Epithelial cell of esophagus (primary cell): ENCODE results near the gene GLUD1.
"Not testable (repeated sequence)": the region's sequence is repeated elsewhere in the genome, so short reads cannot be mapped to it uniquely, and the experiment has no call there.

Experiments used
- DNase-seq: peaks from one replicate; pipeline ENCODE4 v3.0.0; 2010; ENCODE audit warnings: low read depth
- H3K4me3 ChIP-seq: 2 replicates; pipeline ENCODE4 v1.5.1; 2011; ENCODE audit warnings: mild to moderate bottlenecking, low read length, control low read depth
- CTCF ChIP-seq: IDR thresholded peaks from 2 replicates; pipeline ENCODE4 v1.5.1; 2011; ENCODE audit warnings: low read depth, mild to moderate bottlenecking, low read length, control low read depth, inconsistent platforms; ENCODE audit not compliant: insufficient read depth; ENCODE audit errors: missing control alignments

The GLUD1 gene

GRCh38 chr10:87045434-87045938, 49.2 kb downstream of the GLUD1 start:
- TF ChIP-seq CTCF: no peak

GRCh38 chr10:87043579-87043978, 51.1 kb downstream of the GLUD1 start:
- H3K4me3 ChIP-seq, DNase-seq: not testable (repeated sequence)

More at GRCh38 chr10:87045434-87045938, 49.2 kb downstream of the GLUD1 start:
- DNase-seq: no peak
- H3K4me3 ChIP-seq: no peak overlapping the region

- DNase-seq: peak; percentile 86
- no peak for TF ChIP-seq CTCF
- no peak overlapping the region for H3K4me3 ChIP-seq
Observed at GRCh38 chr10:87038786-87039185, 55.9 kb downstream of the GLUD1 start.

GRCh38 chr10:87038286-87038717, 56.3 kb downstream of the GLUD1 start:
- TF ChIP-seq CTCF: no peak
- DNase-seq: peak; percentile 25
- no peak overlapping the region for H3K4me3 ChIP-seq

GRCh38 chr10:87036623-87037022, 58.0 kb downstream of the GLUD1 start:
- H3K4me3 ChIP-seq: no peak overlapping the region
- TF ChIP-seq CTCF: no peak
- DNase-seq: no peak

- TF ChIP-seq CTCF: no peak
- DNase-seq: no peak
- H3K4me3 ChIP-seq: no peak overlapping the region
Observed at GRCh38 chr10:87030912-87031635, 63.6 kb downstream of the GLUD1 start.

- H3K4me3 ChIP-seq, DNase-seq: not testable (repeated sequence)
Observed at GRCh38 chr10:87030419-87030818, 64.2 kb downstream of the GLUD1 start.

GRCh38 chr10:87026747-87027508, 67.7 kb downstream of the GLUD1 start:
- not testable (repeated sequence) for H3K4me3 ChIP-seq, DNase-seq

- DNase-seq: peak; percentile 69
- not testable (repeated sequence) for H3K4me3 ChIP-seq
Observed at GRCh38 chr10:87025285-87025958, 69.2 kb downstream of the GLUD1 start.

- not testable (repeated sequence) for H3K4me3 ChIP-seq
- DNase-seq: peak; percentile 18
Observed at GRCh38 chr10:87020056-87020455, 74.6 kb downstream of the GLUD1 start, which contains the start of gene FAM25A. FAM25A (plus strand) TSS chr10:87020294; CDS start chr10:87020325, 31 bp downstream.

GRCh38 chr10:87019504-87019903, 75.1 kb downstream of the GLUD1 start:
- peak; percentile 32 for DNase-seq
- not testable (repeated sequence) for H3K4me3 ChIP-seq

- H3K4me3 ChIP-seq, DNase-seq: not testable (repeated sequence)
Observed at GRCh38 chr10:87019066-87019465, 75.6 kb downstream of the GLUD1 start.
